LNCaP clone FGC (cell line): ENCODE results near the gene ATP6V1B1.
"Not testable (repeated sequence)": the region's sequence is repeated elsewhere in the genome, so short reads cannot be mapped to it uniquely, and the experiment has no call there.

Experiments
- DNase-seq: peaks from one replicate; pipeline ENCODE4 v3.0.0-alpha.2; 2011; ENCODE audit warnings: low read depth
- H3K4me3 ChIP-seq: 2 replicates; pipeline ENCODE4 v1.5.1; 2011; ENCODE audit warnings: mild to moderate bottlenecking, low read depth, low read length, control low read depth
- CTCF ChIP-seq: IDR thresholded peaks from 2 replicates; pipeline ENCODE4 v1.5.1; 2012; ENCODE audit warnings: mild to moderate bottlenecking; ENCODE audit not compliant: control insufficient read depth, insufficient read depth; ENCODE audit errors: extremely low read depth

Gene ATP6V1B1

GRCh38 chr2:71005271-71006202 is 69.8 kb downstream of the ATP6V1B1 start:
- H3K4me3 ChIP-seq = no peak overlapping the region
- DNase-seq = no peak
- no peak for TF ChIP-seq CTCF

DNA sequence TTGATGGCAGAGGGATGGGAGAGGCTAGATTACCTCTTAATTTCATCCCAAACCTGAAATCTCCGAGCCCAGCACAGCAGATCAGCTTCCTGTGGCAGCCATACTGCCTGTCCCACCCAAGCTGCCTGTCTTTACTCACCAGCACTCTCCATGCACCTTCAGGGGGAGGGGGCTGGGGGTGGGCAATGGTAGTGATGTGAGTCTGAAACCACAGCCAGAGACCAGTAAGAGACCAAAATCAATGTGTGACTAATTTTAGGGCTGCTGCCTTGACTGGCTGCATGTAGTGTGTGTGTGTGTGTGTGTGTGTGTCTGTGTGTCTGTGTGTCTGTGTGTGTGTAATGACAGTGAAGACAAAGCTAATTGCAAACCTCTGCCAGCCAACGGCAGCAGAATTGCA is 70.6 kb downstream of the ATP6V1B1 start:
- no peak overlapping the region for H3K4me3 ChIP-seq
- no peak for TF ChIP-seq CTCF
- DNase-seq = no peak

GRCh38 chr2:71006955-71007799 is 71.5 kb downstream of the ATP6V1B1 start:
- TF ChIP-seq CTCF = no peak
- DNase-seq = no peak
- H3K4me3 ChIP-seq = no peak overlapping the region

GRCh38 chr2:71008342-71008741 is 72.6 kb downstream of the ATP6V1B1 start:
- no peak overlapping the region for H3K4me3 ChIP-seq
- TF ChIP-seq CTCF = no peak
- no peak for DNase-seq

DNA sequence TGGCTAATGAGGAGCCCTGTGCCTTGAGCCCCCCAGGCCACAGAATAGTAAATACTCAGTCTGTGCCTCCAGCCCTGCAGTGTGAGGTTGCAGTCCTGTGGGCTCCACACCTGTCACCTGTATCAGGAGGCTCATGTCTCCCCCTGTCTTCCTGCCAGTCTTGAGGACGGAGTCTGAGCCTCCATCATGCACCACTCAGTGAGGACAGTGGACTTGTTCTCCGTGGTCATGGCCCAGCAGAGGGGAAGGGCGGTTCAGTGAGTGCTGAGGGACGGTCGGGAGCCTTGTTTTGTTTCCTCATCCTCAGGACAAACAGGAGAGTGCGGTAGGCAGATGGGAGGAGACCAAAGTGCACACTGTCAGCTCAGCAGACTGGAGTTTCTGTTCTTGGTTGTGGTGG is 76.1 kb downstream of the ATP6V1B1 start:
- H3K4me3 ChIP-seq, DNase-seq: not testable (repeated sequence)
